SK-N-SH treated with all-trans-retinoic acid at 6 μM for 48 hours (cell line): ENCODE results near the gene AFG1L.

ENCODE experiments used
- ARNTL ChIP-seq: fragments of 450-650 bp; formaldehyde crosslinking; IDR thresholded peaks from 2 replicates; pipeline ENCODE4 v1.5.0; 2020; ENCODE audit warnings: low read depth, mild to moderate bottlenecking, moderate library complexity, borderline replicate concordance
- BACH2 ChIP-seq: fragments of 250-450 bp; sonication (Bioruptor Pico); IDR thresholded peaks from 2 replicates; pipeline ENCODE4 v1.9.0; 2021; ENCODE audit warnings: mild to moderate bottlenecking, borderline replicate concordance
- PPARA ChIP-seq: fragments of 250-450 bp; sonication (Bioruptor Pico); IDR thresholded peaks from 2 replicates; pipeline ENCODE4 v1.5.0; 2020; ENCODE audit warnings: mild to moderate bottlenecking, borderline replicate concordance
- TOX ChIP-seq: fragments of 250-450 bp; sonication (Bioruptor Pico); IDR thresholded peaks from 2 replicates; pipeline ENCODE4 v1.8.0; 2021; ENCODE audit warnings: mild to moderate bottlenecking, moderate library complexity, borderline replicate concordance
- ZFP3 ChIP-seq: fragments of 250-450 bp; sonication (Bioruptor Pico); IDR thresholded peaks from 2 replicates; pipeline ENCODE4 v1.5.0; 2020; ENCODE audit warnings: mild to moderate bottlenecking, moderate library complexity
- ZFP30 ChIP-seq: fragments of 450-650 bp; formaldehyde crosslinking; IDR thresholded peaks from 2 replicates; pipeline ENCODE4 v1.5.0; 2022; ENCODE audit warnings: mild to moderate bottlenecking, moderate library complexity

GRCh38 chr6:108304646-108305045 lies 9.8 kb downstream of the AFG1L start:
- TF ChIP-seq ARNTL: no peak
- no peak for TF ChIP-seq ZFP30 (CRISPR knock-in tag)
- no peak for TF ChIP-seq PPARA (CRISPR knock-in tag)
- no peak for TF ChIP-seq TOX (CRISPR knock-in tag)
- TF ChIP-seq ZFP3 (CRISPR knock-in tag): no peak
- no peak for TF ChIP-seq BACH2 (CRISPR knock-in tag)
